GM12878 (cell line): Measurements from ENCODE around the gene ABCA4. TPM values are rescaled to one million over a fixed set of nuclear protein-coding genes. Genes with fewer than 3 reads are reported as not detected.

Experiments
- CUX1 ChIP-seq: IDR thresholded peaks from 2 replicates; pipeline ENCODE4 v1.6.1; 2012; ENCODE audit warnings: improper control_type of control experiment, low read depth, low read length; ENCODE audit not compliant: insufficient replicate concordance
- E2F4 ChIP-seq: IDR thresholded peaks from 2 replicates; pipeline ENCODE4 v1.6.1; 2012; ENCODE audit warnings: low read depth, low read length, improper control_type of control experiment
- EZH2 ChIP-seq: IDR thresholded peaks from 2 replicates; pipeline ENCODE4 v1.6.1; 2012; ENCODE audit warnings: low read depth, mild to moderate bottlenecking, control low read depth, inconsistent platforms, low read length, borderline replicate concordance; ENCODE audit not compliant: control insufficient read depth
- IRF3 ChIP-seq: fragments of 450-650 bp; IDR thresholded peaks from 2 replicates; pipeline ENCODE4 v1.6.1; 2014; ENCODE audit warnings: mild to moderate bottlenecking
- NR2C1 ChIP-seq: fragments of 450-650 bp; IDR thresholded peaks from 2 replicates; pipeline ENCODE4 v1.6.1; 2017; ENCODE audit warnings: antibody characterized with exemption, mild to moderate bottlenecking, moderate library complexity
- RFX5 ChIP-seq: IDR thresholded peaks from 2 replicates; pipeline ENCODE4 v1.6.1; 2011; ENCODE audit warnings: low read depth, low read length, improper control_type of control experiment
- SREBF1 ChIP-seq: IDR thresholded peaks from 2 replicates; pipeline ENCODE4 v1.6.1; 2012; ENCODE audit warnings: mild to moderate bottlenecking, low read length
- ZNF384 ChIP-seq: IDR thresholded peaks from 2 replicates; pipeline ENCODE4 v1.6.1; 2012; ENCODE audit warnings: low read depth, mild to moderate bottlenecking, low read length, improper control_type of control experiment, borderline replicate concordance
- polyA plus RNA-seq, 11 experiments: library from polyadenylated mRNA; depleted of rRNA in 4 of 11; unstranded in 6 of 11; stranded (reverse) in 5 of 11; fragments of >200 nt; fragmentation: Nextera tagmentation in 4 of 11; fragmentation: Illumina TruSeq in 1 of 11; extraction: Ambion mirVana in 4 of 11; extraction: Trizol in 1 of 11; gene quantifications; 1 replicate in 1 of 11; 2 replicates in 10 of 11; pipeline versions ENCODE4 v1.2.1 to v1.2.3, GENCODE V29; 2011 to 2016; ENCODE audit warnings: inconsistent platforms in 2 of 11, missing spikeins in 2 of 11, low read depth in 1 of 11
- total RNA-seq, 4 experiments: library from RNA; depleted of rRNA in 3 of 4; stranded (reverse); fragments of >200 nt in 3 of 4; fragmentation: Illumina TruSeq in 1 of 4; extraction: Trizol in 1 of 4; gene quantifications; 2 replicates each; pipeline versions ENCODE4 v1.2.1 to v1.2.3, GENCODE V29; 2013 to 2021

The ABCA4 gene
- total and polyA plus RNA-seq, 10 of the 15 experiments (the other 5 are each of a cell fraction or from before 2014, with no cell fraction given) = 0.03 to 0.28 (median 0.11) TPM; not detected in 3

- TF ChIP-seq CUX1 = no peak
- no peak for TF ChIP-seq SREBF1
- no peak for TF ChIP-seq EZH2
- TF ChIP-seq E2F4 = no peak
- TF ChIP-seq RFX5 = no peak
- no peak for TF ChIP-seq NR2C1
- no peak for TF ChIP-seq ZNF384
- TF ChIP-seq IRF3 = no peak
- TF ChIP-seq, all 136 proteins: peak for 0
Observed at GRCh38 chr1:94027721-94028515, 93.0 kb downstream of the ABCA4 start (continued).
